Hepatocyte (in vitro differentiated cells): ENCODE data around the gene CYP4F12. TPM values are rescaled to one million over a fixed set of nuclear protein-coding genes. Genes with fewer than 3 reads are reported as not detected.

Experiments used
- DNase-seq: peaks from one replicate; pipeline ENCODE4 v3.0.0-alpha.2; 2016; ENCODE audit warnings: low spot score
- H2AFZ ChIP-seq: fragments of 200-600 bp; sonication (generic); 2 replicates; pipeline ENCODE4 v1.6.0; 2016; ENCODE audit warnings: antibody characterized with exemption, mild to moderate bottlenecking
- H3K27ac ChIP-seq: fragments of 200-600 bp; sonication (generic); 2 replicates; pipeline ENCODE4 v1.5.1; 2016; ENCODE audit warnings: mild to moderate bottlenecking
- H3K27me3 ChIP-seq: fragments of 200-600 bp; sonication (generic); 2 replicates; pipeline ENCODE4 v1.6.1; 2016
- H3K36me3 ChIP-seq: fragments of 200-600 bp; sonication (generic); replicated peaks from 2 replicates; pipeline ENCODE4 v1.5.1; 2016; ENCODE audit warnings: low read depth; ENCODE audit not compliant: insufficient read depth
- H3K4me1 ChIP-seq: fragments of 200-600 bp; sonication (generic); 2 replicates; pipeline ENCODE4 v1.5.1; 2016; ENCODE audit warnings: mild to moderate bottlenecking, moderate library complexity; ENCODE audit not compliant: insufficient read depth
- H3K4me2 ChIP-seq: fragments of 200-600 bp; sonication (generic); 2 replicates; pipeline ENCODE4 v1.6.0; 2016
- H3K4me3 ChIP-seq: fragments of 200-600 bp; sonication (generic); 2 replicates; pipeline ENCODE4 v1.5.1; 2016; ENCODE audit warnings: mild to moderate bottlenecking
- H3K79me2 ChIP-seq: fragments of 200-600 bp; sonication (generic); 2 replicates; pipeline ENCODE4 v1.6.0; 2017; ENCODE audit warnings: mild to moderate bottlenecking
- H3K9me2 ChIP-seq: fragments of 200-600 bp; sonication (generic); replicated peaks from 2 replicates; pipeline ENCODE4 v1.6.0; 2017; ENCODE audit warnings: mild to moderate bottlenecking; ENCODE audit not compliant: insufficient read depth
- H3K9me3 ChIP-seq: fragments of 200-600 bp; sonication (generic); 2 replicates; pipeline ENCODE4 v1.5.1; 2016; ENCODE audit warnings: low read depth, mild to moderate bottlenecking
- H4K20me1 ChIP-seq: fragments of 200-600 bp; sonication (generic); 2 replicates; pipeline ENCODE4 v1.6.0; 2016; ENCODE audit warnings: mild to moderate bottlenecking; ENCODE audit not compliant: insufficient read depth, poor library complexity, severe bottlenecking
- CTCF ChIP-seq: fragments of 200-600 bp; sonication (generic); IDR thresholded peaks from 2 replicates; pipeline ENCODE4 v1.5.1; 2016; ENCODE audit warnings: antibody characterized with exemption, mild to moderate bottlenecking; ENCODE audit not compliant: poor library complexity
- EZH2 ChIP-seq: fragments of 200-600 bp; sonication (generic); IDR thresholded peaks from 2 replicates; pipeline ENCODE4 v1.6.1; 2016; ENCODE audit warnings: antibody characterized with exemption, mild to moderate bottlenecking, borderline replicate concordance
- EZH2phosphoT487 ChIP-seq: fragments of 200-600 bp; sonication (generic); IDR thresholded peaks from one replicate; pipeline ENCODE4 v1.6.1; 2018; ENCODE audit warnings: antibody characterized with exemption, mild to moderate bottlenecking, low read depth, moderate library complexity; ENCODE audit not compliant: unreplicated experiment, severe bottlenecking
- WGBS: methylation state at CpG from one replicate; pipeline ENCODE4 v1.1.6; 2016; ENCODE audit warnings: low lambda C conversion rate; ENCODE audit errors: missing lambda C conversion rate; 5-methylcytosine and 5-hydroxymethylcytosine counted together
- polyA plus RNA-seq: library from polyadenylated mRNA; unstranded; fragments of >200 nt; fragmentation: Nextera tagmentation; extraction: Ambion mirVana; gene quantifications from 2 replicates; pipeline ENCODE4 v1.2.1, GENCODE V29; 2016
- total RNA-seq: library from RNA; depleted of rRNA; stranded (reverse); fragments of >200 nt; gene quantifications from 2 replicates; pipeline ENCODE4 v1.2.3, GENCODE V29; 2014

Gene CYP4F12
- total and polyA plus RNA-seq, 2 experiments from 2014 or later = 3.1 to 3.8 TPM

- 28% methylated on average over 4 of the region's 4 CpGs for WGBS
- no peak for DNase-seq
- H3K9me2 ChIP-seq = no peaks in the 10 kb centered on the region
- H2AFZ ChIP-seq = no peak within 1 kb of the TSS
- no peak within 1 kb of the TSS for H3K27ac ChIP-seq
- TF ChIP-seq EZH2phosphoT487 (no peak), EZH2 (no peak), CTCF (no peak)
- H3K79me2 ChIP-seq = no peaks in the 10 kb centered on the region
- H3K27me3 ChIP-seq = no peaks in the 10 kb centered on the region
- H4K20me1 ChIP-seq = no peaks in the 10 kb centered on the region
- H3K4me3 ChIP-seq = no peak within 1 kb of the TSS
- no peaks in the 10 kb centered on the region for H3K36me3 ChIP-seq
- H3K4me1 ChIP-seq = no peaks in the 10 kb centered on the region
- no peak within 1 kb of the TSS for H3K4me2 ChIP-seq
- no peaks in the 10 kb centered on the region for H3K9me3 ChIP-seq
These were observed 64.8 kb downstream of the CYP4F12 start, which contains the start of gene OR10H3 for GRCh38 chr19:15737722-15738121. OR10H3 (plus strand) TSS chr19:15737985; CDS start chr19:15741393, 3,408 bp downstream.

- no peak overlapping the region for H3K4me2 ChIP-seq
- H3K27ac ChIP-seq = no peak overlapping the region
- H3K9me3 ChIP-seq = no peaks in the 10 kb centered on the region
- TF ChIP-seq CTCF (no peak), EZH2 (no peak), EZH2phosphoT487 (no peak)
- DNase-seq = no peak
- no peaks in the 10 kb centered on the region for H3K27me3 ChIP-seq
- no peaks in the 10 kb centered on the region for H3K4me1 ChIP-seq
- no peaks in the 10 kb centered on the region for H3K79me2 ChIP-seq
- H2AFZ ChIP-seq = no peak overlapping the region
- H3K9me2 ChIP-seq = no peaks in the 10 kb centered on the region
- no peaks in the 10 kb centered on the region for H3K36me3 ChIP-seq
- 42% methylated on average over 1 of the region's 1 CpG for WGBS
- no peak overlapping the region for H3K4me3 ChIP-seq
- no peaks in the 10 kb centered on the region for H4K20me1 ChIP-seq
These were observed 67.9 kb downstream of the CYP4F12 start for GRCh38 chr19:15740785-15741184.

Other genes starting within 250 kb of the CYP4F12 start
- gene WIZ, start 223.1 kb upstream of the CYP4F12 start, total RNA-seq = 10.6 and 18.6 TPM in 2 replicates
- gene WIZ, start 223.1 kb upstream of the CYP4F12 start, polyA plus RNA-seq = 24.5 and 34.9 TPM in 2 replicates
- gene RASAL3, start 208.5 kb upstream of the CYP4F12 start, total RNA-seq = 0.07 TPM in 1 of 2 replicates, not detected in the other
- 0.12 and 0.23 TPM in 2 replicates for gene RASAL3, start 208.5 kb upstream of the CYP4F12 start, polyA plus RNA-seq
- gene PGLYRP2, start 193.6 kb upstream of the CYP4F12 start, total RNA-seq = 0.16 TPM in 1 of 2 replicates, not detected in the other
- gene PGLYRP2, start 193.6 kb upstream of the CYP4F12 start, polyA plus RNA-seq = not detected in 2 replicates
- gene CYP4F22, start 164.6 kb upstream of the CYP4F12 start, total RNA-seq = not detected in 2 replicates
- not detected in 2 replicates for gene CYP4F22, start 164.6 kb upstream of the CYP4F12 start, polyA plus RNA-seq
- gene CYP4F8, start 57.9 kb upstream of the CYP4F12 start, total RNA-seq = not detected in 2 replicates
- gene CYP4F8, start 57.9 kb upstream of the CYP4F12 start, polyA plus RNA-seq = not detected in 2 replicates
- 2.7 and 3.3 TPM in 2 replicates for gene CYP4F3, start 32.2 kb upstream of the CYP4F12 start, total RNA-seq
- 1.3 and 2.2 TPM in 2 replicates for gene CYP4F3, start 32.2 kb upstream of the CYP4F12 start, polyA plus RNA-seq
- gene OR10H2, start 54.9 kb downstream of the CYP4F12 start, total RNA-seq = not detected in 2 replicates
- not detected in 2 replicates for gene OR10H2, start 54.9 kb downstream of the CYP4F12 start, polyA plus RNA-seq
- not detected in 2 replicates for gene OR10H3, start 64.9 kb downstream of the CYP4F12 start, total RNA-seq
- gene OR10H3, start 64.9 kb downstream of the CYP4F12 start, polyA plus RNA-seq = not detected in 2 replicates
- not detected in 2 replicates for gene OR10H5, start 114.6 kb downstream of the CYP4F12 start, total RNA-seq
- not detected in 2 replicates for gene OR10H5, start 114.6 kb downstream of the CYP4F12 start, polyA plus RNA-seq
- gene OR10H1, start 142.6 kb downstream of the CYP4F12 start, total RNA-seq = not detected in 2 replicates
- not detected in 2 replicates for gene OR10H1, start 142.6 kb downstream of the CYP4F12 start, polyA plus RNA-seq
- gene CYP4F2, start 225.0 kb downstream of the CYP4F12 start, total RNA-seq = not detected in 2 replicates
- gene CYP4F2, start 225.0 kb downstream of the CYP4F12 start, polyA plus RNA-seq = not detected in 2 replicates